Fibroblast of mammary gland (primary cell): ENCODE measurements around the gene ZNF831.

Experiments used
- DNase-seq: peaks from one replicate; pipeline ENCODE4 v3.0.0-alpha.2; 2010; ENCODE audit warnings: low read depth
- H3K4me3 ChIP-seq: 2 replicates; pipeline ENCODE4 v1.5.1; 2011; ENCODE audit warnings: low read depth, mild to moderate bottlenecking, low read length, moderate library complexity; ENCODE audit not compliant: control insufficient read depth
- CTCF ChIP-seq: conservative IDR thresholded peaks from 2 replicates; pipeline ENCODE4 v1.5.1; 2011; ENCODE audit warnings: low read depth, low read length, inconsistent platforms; ENCODE audit not compliant: control insufficient read depth, insufficient read depth

The ZNF831 gene

GRCh38 chr20:59222253-59223181, 58.9 kb downstream of the ZNF831 start:
- TF ChIP-seq CTCF = peak; percentile 63
- peak overlapping the region; percentile 37 for H3K4me3 ChIP-seq
- DNase-seq = peak; percentile 64

GRCh38 chr20:59223182-59223601, 59.6 kb downstream of the ZNF831 start:
- DNase-seq = no peak
- no peak for TF ChIP-seq CTCF

GRCh38 chr20:59223750-59224149, 60.1 kb downstream of the ZNF831 start:
- H3K4me3 ChIP-seq = no peak overlapping the region
- DNase-seq = no peak
- TF ChIP-seq CTCF = no peak

More at GRCh38 chr20:59223182-59223601, 59.6 kb downstream of the ZNF831 start:
- H3K4me3 ChIP-seq = no peak overlapping the region

- no peak overlapping the region for H3K4me3 ChIP-seq
- no peak for TF ChIP-seq CTCF
Measured at GRCh38 chr20:59224236-59224635, 60.6 kb downstream of the ZNF831 start.

GRCh38 chr20:59230385-59230784, 66.8 kb downstream of the ZNF831 start:
- no peak for DNase-seq
- H3K4me3 ChIP-seq = no peak overlapping the region
- TF ChIP-seq CTCF = no peak

More at GRCh38 chr20:59224236-59224635, 60.6 kb downstream of the ZNF831 start:
- no peak for DNase-seq

GRCh38 chr20:59231124-59231804, 67.6 kb downstream of the ZNF831 start:
- no peak overlapping the region for H3K4me3 ChIP-seq
- no peak for TF ChIP-seq CTCF
- DNase-seq = no peak
